SK-N-SH (cell line): ENCODE measurements around the gene DDX31. TPM values are rescaled to one million over a fixed set of nuclear protein-coding genes. Genes with fewer than 3 reads are reported as not detected.

ENCODE experiments used
- CTCF ChIA-PET: fragments of 300-600, 350-600 bp; formaldehyde crosslinking; extraction: SDS; loops from one replicate; lab custom pipeline; 2021; lab: Yijun Ruan, JAX
- POLR2A ChIA-PET: fragments of 350-600 bp; sonication (Branson Sonifier 250); formaldehyde crosslinking; extraction: SDS; loops from one replicate; lab custom pipeline; 2020; ENCODE audit warnings: antibody characterized with exemption, inconsistent platforms; lab: Yijun Ruan, JAX
- DNase-seq: peaks from one replicate; pipeline ENCODE4 v3.0.0; 2012
- H2AFZ ChIP-seq: fragments of 200-600 bp; sonication (generic); 2 replicates; pipeline ENCODE4 v1.8.1; 2016; ENCODE audit warnings: antibody characterized with exemption, mild to moderate bottlenecking, low read depth
- H3F3A ChIP-seq: fragments of 200-600 bp; sonication (generic); replicated peaks from 2 replicates; pipeline ENCODE3; 2016; ENCODE audit warnings: antibody characterized with exemption, mild to moderate bottlenecking; ENCODE audit not compliant: insufficient read depth
- H3K27ac ChIP-seq, 2 experiments: fragments of 200-500 bp in 1 of 2; fragments of 200-600 bp in 1 of 2; sonication (Bioruptor generic) in 1 of 2; sonication (generic), shearing (Covaris generic) in 1 of 2; 2 replicates each; pipeline versions ENCODE4 v1.5.1 to v1.6.1; 2014 to 2016; ENCODE audit warnings: low read depth in 2 of 2, inconsistent platforms in 1 of 2, low read length in 1 of 2, mild to moderate bottlenecking in 1 of 2, mixed read lengths in 1 of 2
- H3K27me3 ChIP-seq: fragments of 200-600 bp; sonication (generic), shearing (Covaris generic); 2 replicates; pipeline ENCODE4 v1.6.1; 2016; ENCODE audit warnings: mixed run types; ENCODE audit not compliant: insufficient read depth
- H3K36me3 ChIP-seq, 2 experiments: fragments of 200-500 bp in 1 of 2; fragments of 200-600 bp in 1 of 2; sonication (Bioruptor generic) in 1 of 2; sonication (generic) in 1 of 2; replicated peaks in 1 of 2; 2 replicates each; pipeline versions ENCODE3 to v1.5.1; 2014 to 2016; ENCODE audit warnings: low read length in 1 of 2, mild to moderate bottlenecking in 1 of 2; ENCODE audit not compliant: insufficient read depth in 2 of 2, control insufficient read depth in 1 of 2
- H3K4me1 ChIP-seq, 2 experiments: fragments of 200-500 bp in 1 of 2; fragments of 200-600 bp in 1 of 2; sonication (Bioruptor generic) in 1 of 2; sonication (generic), shearing (Covaris generic) in 1 of 2; 2 replicates each; pipeline versions ENCODE4 v1.5.1 to v1.6.1; 2014 to 2016; ENCODE audit warnings: low read depth in 1 of 2, low read length in 1 of 2, mixed run types in 1 of 2; ENCODE audit not compliant: insufficient read depth in 2 of 2, control insufficient read depth in 1 of 2
- H3K4me2 ChIP-seq: fragments of 200-600 bp; sonication (generic), shearing (Covaris generic); 2 replicates; pipeline ENCODE4 v1.6.1; 2017; ENCODE audit warnings: mixed run types
- H3K4me3 ChIP-seq, 2 experiments: fragments of 200-500 bp in 1 of 2; fragments of 200-600 bp in 1 of 2; sonication (Bioruptor generic) in 1 of 2; sonication (generic), shearing (Covaris generic) in 1 of 2; 2 replicates each; pipeline versions ENCODE4 v1.5.1 to v1.8.1; 2014 to 2016; ENCODE audit warnings: low read depth in 2 of 2, inconsistent platforms in 1 of 2, low read length in 1 of 2, mild to moderate bottlenecking in 1 of 2, mixed read lengths in 1 of 2, moderate library complexity in 1 of 2
- H3K79me2 ChIP-seq: fragments of 200-600 bp; sonication (generic); 2 replicates; pipeline ENCODE4 v1.8.1; 2017; ENCODE audit warnings: mild to moderate bottlenecking; ENCODE audit not compliant: insufficient read depth
- H3K9ac ChIP-seq: fragments of 200-600 bp; sonication (generic); 2 replicates; pipeline ENCODE4 v1.6.1; 2017; ENCODE audit warnings: mixed run types
- H3K9me2 ChIP-seq: fragments of 200-600 bp; sonication (generic); 2 replicates; pipeline ENCODE4 v1.6.1; 2017; ENCODE audit warnings: mixed run types
- H3K9me3 ChIP-seq: fragments of 200-600 bp; sonication (generic); 2 replicates; pipeline ENCODE4 v1.6.1; 2017; ENCODE audit warnings: mixed run types, mild to moderate bottlenecking, moderate library complexity
- H4K20me1 ChIP-seq: fragments of 200-600 bp; sonication (generic); 2 replicates; pipeline ENCODE4 v1.6.1; 2017; ENCODE audit warnings: mild to moderate bottlenecking, mixed run types; ENCODE audit not compliant: insufficient read depth
- EZH2phosphoT487 ChIP-seq: fragments of 200-600 bp; sonication (generic); IDR thresholded peaks from 2 replicates; pipeline ENCODE4 v1.6.1; 2017; ENCODE audit warnings: low read depth, mixed run types, mild to moderate bottlenecking, antibody characterized with exemption, moderate library complexity, borderline replicate concordance
- FOSL2 ChIP-seq: IDR thresholded peaks from 2 replicates; pipeline ENCODE4 v1.4.0; 2012; ENCODE audit warnings: low read depth, mild to moderate bottlenecking, moderate library complexity, borderline replicate concordance
- FOXM1 ChIP-seq: IDR thresholded peaks from 2 replicates; pipeline ENCODE4 v1.4.0; 2012; ENCODE audit warnings: low read depth, mild to moderate bottlenecking
- GABPA ChIP-seq: IDR thresholded peaks from 2 replicates; pipeline ENCODE4 v1.4.0; 2012; ENCODE audit warnings: low read depth, mild to moderate bottlenecking
- IRF3 ChIP-seq: fragments of 150-350 bp; IDR thresholded peaks from 2 replicates; pipeline ENCODE4 v1.6.1; 2016; ENCODE audit warnings: mild to moderate bottlenecking, low read depth, low read length
- JUND ChIP-seq: IDR thresholded peaks from 2 replicates; pipeline ENCODE4 v1.4.0; 2012
- POLR2AphosphoS5 ChIP-seq: IDR thresholded peaks from 2 replicates; pipeline ENCODE4 v1.6.1; 2012; ENCODE audit warnings: low read depth, low read length
- REST ChIP-seq: IDR thresholded peaks from 2 replicates; pipeline ENCODE4 v1.6.1; 2012; ENCODE audit warnings: mild to moderate bottlenecking, low read depth, low read length, moderate library complexity
- TAF1 ChIP-seq: IDR thresholded peaks from 2 replicates; pipeline ENCODE4 v1.6.1; 2012; ENCODE audit warnings: low read depth, mild to moderate bottlenecking, low read length, moderate library complexity, borderline replicate concordance
- WGBS: methylation state at CpG from one replicate; pipeline ENCODE4 v1.1.6; 2017; ENCODE audit warnings: low lambda C conversion rate; 5-methylcytosine and 5-hydroxymethylcytosine counted together
- polyA plus RNA-seq, 3 experiments: library from polyadenylated mRNA; depleted of rRNA; stranded (reverse); fragments of >200 nt; gene quantifications; 2 replicates each; pipeline ENCODE4 v1.2.3, GENCODE V29; 2012

The DDX31 gene
- polyA plus RNA-seq, 1 of the 3 experiments (the other 2 are of a cell fraction) = 13.9 TPM

DNA sequence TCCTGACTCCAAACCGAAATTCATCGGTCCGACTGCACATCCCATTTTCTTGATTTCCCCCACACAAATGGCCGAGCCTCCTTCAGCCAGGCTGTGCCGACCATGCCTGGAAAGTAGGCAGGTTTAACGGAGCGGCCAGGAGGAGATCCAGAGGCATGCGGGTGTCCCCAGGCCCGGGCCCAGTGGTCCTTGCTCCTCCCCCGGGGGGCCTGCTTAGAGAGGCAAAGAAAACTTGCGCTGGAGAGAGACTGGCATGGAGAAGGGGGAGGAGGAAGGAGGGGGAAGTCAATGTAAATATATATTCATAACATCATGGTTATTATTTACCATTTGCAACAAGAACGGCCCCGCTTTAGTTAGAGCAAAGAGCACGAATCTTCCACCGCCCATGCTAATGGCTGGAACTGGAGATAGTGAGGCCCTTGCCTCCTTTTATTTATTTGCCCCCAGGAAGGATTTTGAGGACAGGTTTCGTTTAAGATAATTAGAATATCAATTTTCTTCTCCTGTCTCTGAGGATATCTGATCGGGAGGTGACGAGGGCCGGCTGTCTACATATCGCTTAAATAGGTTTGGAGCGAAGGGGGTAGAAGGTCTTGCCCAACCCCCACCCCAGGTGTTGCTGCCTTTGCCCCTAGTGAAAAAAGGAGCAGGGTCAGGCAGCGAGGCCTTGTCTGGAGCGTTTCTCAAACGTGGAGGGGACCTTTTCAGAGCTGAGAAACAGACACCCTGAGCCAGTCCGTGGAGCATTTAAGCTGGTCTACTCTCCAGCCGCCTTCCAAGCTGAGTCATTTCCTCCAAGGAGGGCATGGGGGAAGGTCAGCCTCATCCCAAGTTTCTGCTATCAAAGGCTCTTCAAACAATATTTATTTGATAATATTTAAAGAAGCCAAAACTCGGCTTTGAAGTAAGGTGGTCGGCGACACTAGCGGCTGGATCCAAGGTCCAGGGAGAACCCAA is 84.9 kb downstream of the DDX31 start:
- Histone ChIP-seq H3K4me3 (no peak overlapping the region), H3K4me1 (peaks cover 8% of the 10 kb centered on the region in 2 experiments; a peak in 1 of 4 replicates), H3K79me2 (no peaks in the 10 kb centered on the region), H3K27me3 (peaks cover 88% of the 10 kb centered on the region), H3K9me2 (no peaks in the 10 kb centered on the region), H2AFZ (no peak overlapping the region), H3K27ac (no peak overlapping the region), H3K36me3 (no peaks in the 10 kb centered on the region), H3F3A (no peaks in the 10 kb centered on the region), H4K20me1 (peaks cover 51% of the 10 kb centered on the region), H3K9me3 (no peaks in the 10 kb centered on the region), H3K4me2 (no peak overlapping the region), H3K9ac (no peak overlapping the region)
- no peak for DNase-seq
- 52% methylated on average over 29 of the region's 30 CpGs for WGBS
- TF ChIP-seq FOXM1 (no peak), JUND (peak; percentile 13; the same call in 1 of the 2 replicates), TAF1 (no peak), EZH2phosphoT487 (no peak), GABPA (no peak), FOSL2 (peak; percentile 34; the same call in 1 of the 2 replicates), POLR2AphosphoS5 (no peak), IRF3 (no peak)
- CTCF ChIA-PET = interaction anchor here (1.2 to 3.1 kb wide), 4 partner anchors 10 to 316 kb away, joined by 3 to 15 read pairs (median 6); no protein-coding TSS in a partner anchor
- POLR2A ChIA-PET = no interaction called here

DNA sequence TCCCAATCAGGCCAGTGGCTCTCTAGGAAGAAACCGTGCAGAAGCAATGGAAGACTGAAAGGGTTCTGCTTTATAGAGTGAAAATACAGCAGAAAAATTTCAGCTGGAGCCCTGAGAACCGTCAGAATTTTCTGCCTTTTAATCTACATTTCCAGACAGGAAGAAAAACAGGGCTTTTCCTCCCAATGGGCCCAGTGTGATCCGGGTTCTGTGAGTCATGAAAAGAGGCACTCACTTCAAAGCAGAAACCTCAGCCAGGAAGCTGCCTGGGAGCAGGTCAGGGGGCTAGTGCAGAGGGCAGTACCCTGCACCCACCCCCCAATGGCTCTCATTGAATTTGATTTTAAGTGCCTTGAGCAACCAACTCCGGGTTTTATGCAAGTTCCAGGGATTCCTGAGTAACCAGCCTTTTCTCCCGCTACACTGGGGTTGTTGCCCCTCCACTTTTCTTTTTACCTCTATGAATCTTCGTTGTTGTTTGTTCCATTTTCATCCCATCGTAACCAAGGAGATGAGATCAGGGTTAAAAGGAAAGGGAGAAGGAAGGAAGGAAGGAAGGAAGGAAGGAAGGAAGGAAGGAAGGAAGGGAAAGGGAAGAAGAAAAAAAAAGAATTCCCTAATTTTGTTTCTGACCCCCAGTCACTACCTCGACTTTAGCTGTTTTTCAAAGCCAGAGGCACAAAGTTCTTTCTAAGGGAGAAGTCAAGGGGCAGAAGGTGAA is 86.0 kb downstream of the DDX31 start:
- no peaks in the 10 kb centered on the region for H3K9me3 ChIP-seq
- 17% methylated on average over 8 of the region's 8 CpGs for WGBS
- ChIA-PET CTCF (interaction anchor here (0.8 to 3.1 kb wide), 9 partner anchors 9 to 318 kb away, joined by 3 to 15 read pairs (median 4); no protein-coding TSS in a partner anchor), POLR2A (no interaction called here)
- no peak overlapping the region for H2AFZ ChIP-seq
- no peak for TF ChIP-seq REST
- no peak overlapping the region for H3K4me2 ChIP-seq
- DNase-seq = no peak
- peaks cover 8% of the 10 kb centered on the region in 2 experiments; a peak in 1 of 4 replicates for H3K4me1 ChIP-seq
- H3K9me2 ChIP-seq = no peaks in the 10 kb centered on the region
- H3K27ac ChIP-seq = no peak overlapping the region
- H3K27me3 ChIP-seq = peaks cover 90% of the 10 kb centered on the region
- H3K4me3 ChIP-seq = no peak overlapping the region
- peaks cover 48% of the 10 kb centered on the region for H4K20me1 ChIP-seq
- H3K79me2 ChIP-seq = no peaks in the 10 kb centered on the region
- H3F3A ChIP-seq = no peaks in the 10 kb centered on the region
- no peak overlapping the region for H3K9ac ChIP-seq
- H3K36me3 ChIP-seq = no peaks in the 10 kb centered on the region
